ENCODE data around the gene SCAMP3.

Gene SCAMP3

GRCh38 chr1:155207806-155208540 lies 54.2 kb downstream of the SCAMP3 start, which contains the start of gene THBS3:
THBS3 (minus strand) TSS chr1:155207897; CDS start chr1:155207876, 21 bp downstream.
- H3K36me3 ChIP-seq (ENCODE audit: insufficient read depth, low read length) = no peaks in the 10 kb centered on the region

DNA sequence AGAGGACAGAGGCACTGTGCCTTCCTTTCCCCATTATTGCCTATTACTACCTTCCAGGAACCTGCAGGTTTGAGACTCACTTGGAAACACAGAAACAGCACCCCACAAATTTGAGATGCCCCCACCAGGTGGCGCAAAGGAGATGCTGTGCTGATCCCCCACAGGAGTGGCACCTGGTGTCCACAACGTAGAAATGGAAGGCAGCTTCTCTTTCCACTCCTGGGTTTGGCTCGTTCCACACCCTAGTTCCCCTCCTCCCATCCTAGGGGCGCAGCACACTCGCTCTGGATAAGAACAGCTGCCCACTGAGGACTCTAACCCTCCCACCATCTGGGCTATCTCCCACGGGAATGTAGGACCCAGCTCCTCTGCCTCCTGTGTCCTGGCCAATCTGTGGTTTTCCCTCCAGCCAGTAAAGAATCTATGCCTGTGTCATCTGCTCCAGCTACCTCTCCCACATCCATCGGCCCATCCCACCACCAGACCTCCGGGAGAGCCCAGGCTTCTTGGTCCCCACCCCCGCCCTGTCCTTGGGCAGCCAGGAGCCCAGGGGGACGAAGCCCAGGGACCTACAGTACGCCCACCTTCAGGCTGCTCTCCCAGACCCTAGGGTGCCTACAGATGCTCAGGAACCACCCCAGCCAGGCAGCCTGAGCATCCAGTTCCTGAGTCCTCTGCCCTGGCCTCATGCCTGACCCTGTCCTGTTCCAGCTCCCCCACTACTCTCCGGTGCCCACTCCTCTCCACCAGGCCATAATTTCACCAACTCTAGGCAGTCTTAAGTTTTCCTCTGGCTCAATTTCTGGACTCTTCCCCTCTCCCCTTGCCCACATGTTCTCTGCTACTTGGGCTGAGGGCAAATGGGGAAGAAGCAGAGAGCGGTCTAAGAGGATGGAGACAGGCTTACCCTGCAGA lies 55.0 kb downstream of the SCAMP3 start:
- H3K4me3 ChIP-seq (ENCODE audit: low read length, poor library complexity, severe bottlenecking) = peak overlapping the region; percentile 91
- H3K4me1 ChIP-seq (ENCODE audit: insufficient read depth, low read length, poor library complexity, severe bottlenecking) = peaks cover 28% of the 10 kb centered on the region
- no peaks in the 10 kb centered on the region for H3K27me3 ChIP-seq (ENCODE audit: insufficient read depth, low read length, poor library complexity, severe bottlenecking)
- H4K20me1 ChIP-seq (ENCODE audit: insufficient read depth, low read length, poor library complexity, severe bottlenecking) = no peaks in the 10 kb centered on the region
- H3K9ac ChIP-seq (ENCODE audit: low read depth, low read length, poor library complexity, severe bottlenecking) = peak overlapping the region; percentile 81
- peak overlapping the region; percentile 99 for H3K4me2 ChIP-seq (ENCODE audit: low read depth, low read length, poor library complexity, severe bottlenecking)
- H3K36me3 ChIP-seq (ENCODE audit: insufficient read depth, low read length) = no peaks in the 10 kb centered on the region
- H3F3A ChIP-seq (ENCODE audit: low read depth) = no peaks in the 10 kb centered on the region
- no peaks in the 10 kb centered on the region for H3K9me3 ChIP-seq (ENCODE audit: insufficient read depth, low read depth, low read length)
- H2AFZ ChIP-seq (ENCODE audit: low read length) = no peak overlapping the region
- no peaks in the 10 kb centered on the region for H3K9me2 ChIP-seq (replicated peaks; ENCODE audit: low read depth, low read length)
- TF ChIP-seq, protein P1, sequence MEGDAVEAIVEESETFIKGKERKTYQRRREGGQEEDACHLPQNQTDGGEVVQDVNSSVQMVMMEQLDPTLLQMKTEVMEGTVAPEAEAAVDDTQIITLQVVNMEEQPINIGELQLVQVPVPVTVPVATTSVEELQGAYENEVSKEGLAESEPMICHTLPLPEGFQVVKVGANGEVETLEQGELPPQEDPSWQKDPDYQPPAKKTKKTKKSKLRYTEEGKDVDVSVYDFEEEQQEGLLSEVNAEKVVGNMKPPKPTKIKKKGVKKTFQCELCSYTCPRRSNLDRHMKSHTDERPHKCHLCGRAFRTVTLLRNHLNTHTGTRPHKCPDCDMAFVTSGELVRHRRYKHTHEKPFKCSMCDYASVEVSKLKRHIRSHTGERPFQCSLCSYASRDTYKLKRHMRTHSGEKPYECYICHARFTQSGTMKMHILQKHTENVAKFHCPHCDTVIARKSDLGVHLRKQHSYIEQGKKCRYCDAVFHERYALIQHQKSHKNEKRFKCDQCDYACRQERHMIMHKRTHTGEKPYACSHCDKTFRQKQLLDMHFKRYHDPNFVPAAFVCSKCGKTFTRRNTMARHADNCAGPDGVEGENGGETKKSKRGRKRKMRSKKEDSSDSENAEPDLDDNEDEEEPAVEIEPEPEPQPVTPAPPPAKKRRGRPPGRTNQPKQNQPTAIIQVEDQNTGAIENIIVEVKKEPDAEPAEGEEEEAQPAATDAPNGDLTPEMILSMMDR (conservative IDR thresholded peaks at IDR 0.05; ENCODE audit: low read length) = peak; percentile 94
- no peak for TF ChIP-seq EZH2phosphoT487 (IDR thresholded peaks at IDR 0.05; ENCODE audit: borderline replicate concordance)
- peaks cover 16% of the 10 kb centered on the region for H3K79me2 ChIP-seq (ENCODE audit: insufficient read depth, low read length)

More at GRCh38 chr1:155207806-155208540, 54.2 kb downstream of the SCAMP3 start, which contains the start of gene THBS3:
- Histone ChIP-seq H4K20me1 (ENCODE audit: insufficient read depth, low read length, poor library complexity, severe bottlenecking) (no peaks in the 10 kb centered on the region), H3F3A (ENCODE audit: low read depth) (no peaks in the 10 kb centered on the region), H3K9me3 (ENCODE audit: insufficient read depth, low read depth, low read length) (no peaks in the 10 kb centered on the region), H3K79me2 (ENCODE audit: insufficient read depth, low read length) (peaks cover 16% of the 10 kb centered on the region), H3K27me3 (ENCODE audit: insufficient read depth, low read length, poor library complexity, severe bottlenecking) (no peaks in the 10 kb centered on the region), H3K4me3 (ENCODE audit: low read length, poor library complexity, severe bottlenecking) (peak within 1 kb of the TSS; percentile 91), H3K4me1 (ENCODE audit: insufficient read depth, low read length, poor library complexity, severe bottlenecking) (peaks cover 28% of the 10 kb centered on the region), H3K4me2 (ENCODE audit: low read depth, low read length, poor library complexity, severe bottlenecking) (peak within 1 kb of the TSS; percentile 99), H3K9me2 (replicated peaks; ENCODE audit: low read depth, low read length) (no peaks in the 10 kb centered on the region), H2AFZ (ENCODE audit: low read length) (peak within 1 kb of the TSS; percentile 91), H3K9ac (ENCODE audit: low read depth, low read length, poor library complexity, severe bottlenecking) (peak within 1 kb of the TSS; percentile 81)
- TF ChIP-seq, protein P1 (conservative IDR thresholded peaks at IDR 0.05; ENCODE audit: low read length) = no peak
- TF ChIP-seq EZH2phosphoT487 (IDR thresholded peaks at IDR 0.05; ENCODE audit: borderline replicate concordance) = no peak

Data from Loucy (cell line).